ENCODE results near the gene NUP214.

DNA sequence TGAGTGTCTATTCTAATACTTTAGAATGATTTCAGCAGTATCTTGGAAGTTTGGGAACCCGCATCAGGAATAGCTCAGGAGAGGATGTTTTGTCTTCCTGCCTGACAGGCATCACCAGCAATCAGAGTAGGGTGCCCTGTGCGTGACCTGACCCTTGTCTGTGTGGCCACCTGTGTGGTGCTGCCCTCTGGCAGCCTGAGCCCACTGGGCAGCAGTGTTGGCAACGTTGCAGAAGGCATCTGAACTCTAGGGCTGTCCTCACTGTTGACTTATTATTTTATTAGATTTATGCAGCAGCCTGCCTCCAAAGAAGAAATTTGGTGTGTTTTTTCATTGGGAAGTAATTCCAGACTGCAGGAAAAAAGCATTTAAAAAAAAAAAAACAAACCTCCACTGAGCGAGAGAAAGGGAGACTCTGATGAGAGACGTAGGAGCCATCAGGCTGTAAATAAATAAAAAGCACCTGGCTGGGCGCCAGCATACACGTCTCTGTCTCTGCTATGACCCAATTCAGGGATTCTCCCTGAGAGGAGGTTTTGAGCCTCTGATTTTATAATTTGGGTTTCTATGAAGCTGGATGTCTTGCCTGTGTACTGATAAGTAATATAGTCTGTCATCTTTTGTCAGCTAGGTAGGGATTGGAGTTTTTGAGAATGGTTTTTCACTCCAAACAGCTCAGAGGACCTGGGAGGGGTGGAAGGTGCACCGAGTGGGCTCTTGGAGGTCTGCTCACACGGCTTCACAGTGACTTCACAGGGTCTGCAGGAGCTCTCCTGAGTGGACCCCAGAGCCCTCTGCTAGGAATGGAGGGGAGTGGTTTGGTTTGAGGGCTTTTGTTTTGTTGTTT is 101.9 kb downstream of the NUP214 start:
- TF ChIP-seq, protein P1, sequence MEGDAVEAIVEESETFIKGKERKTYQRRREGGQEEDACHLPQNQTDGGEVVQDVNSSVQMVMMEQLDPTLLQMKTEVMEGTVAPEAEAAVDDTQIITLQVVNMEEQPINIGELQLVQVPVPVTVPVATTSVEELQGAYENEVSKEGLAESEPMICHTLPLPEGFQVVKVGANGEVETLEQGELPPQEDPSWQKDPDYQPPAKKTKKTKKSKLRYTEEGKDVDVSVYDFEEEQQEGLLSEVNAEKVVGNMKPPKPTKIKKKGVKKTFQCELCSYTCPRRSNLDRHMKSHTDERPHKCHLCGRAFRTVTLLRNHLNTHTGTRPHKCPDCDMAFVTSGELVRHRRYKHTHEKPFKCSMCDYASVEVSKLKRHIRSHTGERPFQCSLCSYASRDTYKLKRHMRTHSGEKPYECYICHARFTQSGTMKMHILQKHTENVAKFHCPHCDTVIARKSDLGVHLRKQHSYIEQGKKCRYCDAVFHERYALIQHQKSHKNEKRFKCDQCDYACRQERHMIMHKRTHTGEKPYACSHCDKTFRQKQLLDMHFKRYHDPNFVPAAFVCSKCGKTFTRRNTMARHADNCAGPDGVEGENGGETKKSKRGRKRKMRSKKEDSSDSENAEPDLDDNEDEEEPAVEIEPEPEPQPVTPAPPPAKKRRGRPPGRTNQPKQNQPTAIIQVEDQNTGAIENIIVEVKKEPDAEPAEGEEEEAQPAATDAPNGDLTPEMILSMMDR (IDR thresholded peaks at IDR 0.05; ENCODE audit: low read depth, low read length) = no peak
- no peak for TF ChIP-seq EZH2phosphoT487 (IDR thresholded peaks at IDR 0.05; ENCODE audit: low read depth)
